A549 (cell line): ENCODE data around the gene SH3RF2. TPM values are rescaled to one million over a fixed set of nuclear protein-coding genes. Genes with fewer than 3 reads are reported as not detected.

Experiments
- ATAC-seq, 2 experiments: fragments of 200-7000 bp in 1 of 2; fragments of >200 bp in 1 of 2; cut with Nextera tagmentation in 1 of 2; cut with Tn5 transposase in 1 of 2; 3 replicates each; pipeline versions ENCODE4 v1.8.0 to v1.9.1; 2018 to 2020; ENCODE audit warnings: mild to moderate bottlenecking in 1 of 2, moderate library complexity in 1 of 2
- CTCF ChIA-PET: fragments of 300-600 bp; sonication (Branson Sonifier 250); formaldehyde crosslinking; extraction: SDS; loops from one replicate; lab custom pipeline; 2021; ENCODE audit warnings: antibody characterized with exemption, inconsistent platforms; lab: Yijun Ruan, JAX
- POLR2A ChIA-PET: fragments of 350-600 bp; formaldehyde crosslinking; extraction: SDS; loops from one replicate; lab custom pipeline; 2021; ENCODE audit warnings: antibody characterized with exemption, inconsistent platforms; lab: Yijun Ruan, JAX
- DNase-seq, 2 experiments: peaks; one replicate each; pipeline versions ENCODE4 v3.0.0 to v3.0.0-alpha.2; 2011 to 2016; ENCODE audit warnings: low read depth in 1 of 2, low spot score in 1 of 2
- FAIRE-seq: peaks from 2 replicates; lab custom pipeline; 2011; peaks lifted over from hg19 to GRCh38; lab: Jason Lieb, UNC
- H3K27ac ChIP-seq, 2 experiments: fragments of >200 bp; sonication (Bioruptor Twin); formaldehyde crosslinking; 3 replicates each; pipeline ENCODE4 v1.5.1; 2016 to 2017
- H3K4me1 ChIP-seq: fragments of >200 bp; sonication (Bioruptor Twin); formaldehyde crosslinking; 3 replicates; pipeline ENCODE4 v1.6.1; 2016
- H3K4me2 ChIP-seq: fragments of >200 bp; sonication (Bioruptor Twin); formaldehyde crosslinking; 3 replicates; pipeline ENCODE4 v1.6.1; 2016
- H3K4me3 ChIP-seq: fragments of >200 bp; sonication (Bioruptor Twin); formaldehyde crosslinking; 3 replicates; pipeline ENCODE4 v1.5.1; 2016
- H3K9me3 ChIP-seq: fragments of >200 bp; sonication (Bioruptor Twin); formaldehyde crosslinking; 3 replicates; pipeline ENCODE4 v1.6.1; 2016
- CBX2 ChIP-seq: fragments of 200-600 bp; sonication (generic); IDR thresholded peaks from 2 replicates; pipeline ENCODE4 v1.6.1; 2016; ENCODE audit warnings: low read depth, mild to moderate bottlenecking, borderline replicate concordance
- CEBPB ChIP-seq, 2 experiments: fragments of >200 bp in 1 of 2; sonication (Bioruptor Twin) in 1 of 2; formaldehyde crosslinking in 1 of 2; IDR thresholded peaks; 2 replicates each; pipeline ENCODE4 v1.6.1; 2012 to 2016
- CHD4 ChIP-seq: fragments of 200-600 bp; sonication (generic); IDR thresholded peaks from 2 replicates; pipeline ENCODE4 v1.6.1; 2016; ENCODE audit warnings: antibody characterized with exemption, mild to moderate bottlenecking, borderline replicate concordance
- E2F6 ChIP-seq: IDR thresholded peaks from 2 replicates; pipeline ENCODE4 v1.6.1; 2012; ENCODE audit warnings: low read depth, borderline replicate concordance
- ELK1 ChIP-seq: fragments of 150-350 bp; IDR thresholded peaks from 2 replicates; pipeline ENCODE4 v1.6.1; 2014; ENCODE audit warnings: low read depth, mild to moderate bottlenecking, low read length
- FOSB ChIP-seq: fragments of 250-450 bp; sonication (Bioruptor Pico); IDR thresholded peaks from 2 replicates; pipeline ENCODE4 v1.5.0; 2020; ENCODE audit warnings: mild to moderate bottlenecking, moderate library complexity
- HMGXB4 ChIP-seq: fragments of 250-450 bp; sonication (Bioruptor Pico); IDR thresholded peaks from 2 replicates; pipeline ENCODE4 v1.5.0; 2021; ENCODE audit warnings: mild to moderate bottlenecking, moderate library complexity, borderline replicate concordance
- HOXB13 ChIP-seq: fragments of 250-450 bp; sonication (Bioruptor Pico); IDR thresholded peaks from 2 replicates; pipeline ENCODE4 v1.5.0; 2020; ENCODE audit warnings: low read depth, mild to moderate bottlenecking, moderate library complexity
- HOXB5 ChIP-seq: fragments of 250-450 bp; sonication (Bioruptor Pico); IDR thresholded peaks from 2 replicates; pipeline ENCODE4 v1.5.0; 2020; ENCODE audit warnings: mild to moderate bottlenecking, moderate library complexity
- JUN ChIP-seq, 2 experiments: fragments of >200 bp; sonication (Bioruptor Twin); formaldehyde crosslinking; IDR thresholded peaks; 2 replicates in 1 of 2; 3 replicates in 1 of 2; pipeline ENCODE4 v1.6.1; 2016 to 2017
- KDM5A ChIP-seq: fragments of 200-600 bp; sonication (generic); IDR thresholded peaks from 2 replicates; pipeline ENCODE4 v1.6.1; 2016; ENCODE audit warnings: antibody characterized with exemption, mild to moderate bottlenecking
- MYC ChIP-seq: IDR thresholded peaks from 2 replicates; pipeline ENCODE4 v1.6.1; 2012; ENCODE audit warnings: mild to moderate bottlenecking, inconsistent platforms, low read length, improper control_type of control experiment, borderline replicate concordance
- PHF8 ChIP-seq: fragments of 200-600 bp; sonication (generic); IDR thresholded peaks from 2 replicates; pipeline ENCODE4 v1.6.1; 2016; ENCODE audit warnings: low read depth, mild to moderate bottlenecking, antibody characterized with exemption, moderate library complexity, borderline replicate concordance
- RARB ChIP-seq: fragments of 250-450 bp; sonication (Bioruptor Pico); IDR thresholded peaks from 2 replicates; pipeline ENCODE4 v1.8.0; 2021; ENCODE audit warnings: mild to moderate bottlenecking, moderate library complexity
- RFX5 ChIP-seq: fragments of 450-650 bp; IDR thresholded peaks from 2 replicates; pipeline ENCODE4 v1.7.1; 2014; ENCODE audit warnings: antibody characterized with exemption, mild to moderate bottlenecking, moderate library complexity
- RNF2 ChIP-seq: fragments of 200-600 bp; sonication (generic); IDR thresholded peaks from 2 replicates; pipeline ENCODE4 v1.6.1; 2016; ENCODE audit warnings: low read depth, mild to moderate bottlenecking, antibody characterized with exemption, moderate library complexity, borderline replicate concordance
- TFCP2L1 ChIP-seq: fragments of 250-450 bp; sonication (Bioruptor Pico); IDR thresholded peaks from 2 replicates; pipeline ENCODE4 v1.5.0; 2021; ENCODE audit warnings: mild to moderate bottlenecking
- TP53 ChIP-seq: fragments of 250-450 bp; sonication (Bioruptor Pico); IDR thresholded peaks from 2 replicates; pipeline ENCODE4 v1.5.0; 2021; ENCODE audit warnings: mild to moderate bottlenecking, moderate library complexity
- USF2 ChIP-seq: fragments of 450-650 bp; IDR thresholded peaks from 2 replicates; pipeline ENCODE4 v1.6.1; 2014; ENCODE audit warnings: antibody characterized with exemption
- ZFP36 ChIP-seq: fragments of 450-650 bp; IDR thresholded peaks from 2 replicates; pipeline ENCODE4 v1.6.1; 2014; ENCODE audit warnings: borderline replicate concordance; ENCODE audit not compliant: partially characterized antibody
- WGBS: methylation state at CpG from one replicate; pipeline ENCODE4 v1.1.6; 2017; ENCODE audit errors: missing lambda C conversion rate; 5-methylcytosine and 5-hydroxymethylcytosine counted together
- polyA plus RNA-seq, 4 experiments: library from polyadenylated mRNA; depleted of rRNA in 3 of 4; stranded (reverse); fragments of >200 nt; fragmentation: RNase III in 1 of 4; extraction: RNeasy Plus Mini Kit Qiagen cat#74134 plus additional on column Dnase treatment in 1 of 4; gene quantifications; 2 replicates in 3 of 4; 3 replicates in 1 of 4; pipeline ENCODE4 v1.2.3, GENCODE V29; 2011 to 2017

Gene SH3RF2
- polyA plus RNA-seq, 2 of the 4 experiments (the other 2 are of a cell fraction) = 4.1 to 6.0 TPM

GRCh38 chr5:145971108-145971507, 34.7 kb downstream of the SH3RF2 start:
- Histone ChIP-seq H3K9me3 (no peaks in the 10 kb centered on the region), H3K4me3 (no peak overlapping the region), H3K4me2 (no peak overlapping the region), H3K27ac (peak overlapping the region in 1 of 2 experiments; percentile 14; a peak in 2 of 6 replicates), H3K4me1 (peaks cover 38% of the 10 kb centered on the region)
- FAIRE-seq (no peak), ATAC-seq (no peak), DNase-seq (no peak)
- TF ChIP-seq E2F6 (no peak), HMGXB4 (CRISPR knock-in tag) (no peak), HOXB13 (no peak), USF2 (no peak), CEBPB (IDR thresholded peaks at IDR 0.05) (no peak), MYC (no peak), TFCP2L1 (CRISPR knock-in tag) (no peak), RARB (CRISPR knock-in tag) (no peak), CHD4 (no peak), RNF2 (no peak), JUN (IDR thresholded peaks at IDR 0.05) (no peak), FOSB (no peak), PHF8 (no peak)
- 85% methylated on average over 2 of the region's 2 CpGs for WGBS
- CTCF ChIA-PET = interaction anchor here (0.6 to 1.1 kb wide), 2 partner anchors 49 to 136 kb away, joined by 3 read pairs; partner anchors contain the start of gene PRELID2
- POLR2A ChIA-PET = no interaction called here

- Histone ChIP-seq H3K9me3 (no peaks in the 10 kb centered on the region), H3K4me2 (no peak overlapping the region), H3K4me3 (no peak overlapping the region), H3K27ac (no peak overlapping the region; a peak in 1 of 6 replicates), H3K4me1 (peaks cover 43% of the 10 kb centered on the region)
- ATAC-seq (no peak), DNase-seq (no peak), FAIRE-seq (no peak)
- 96% methylated on average over 1 of the region's 1 CpG for WGBS
- TF ChIP-seq RNF2 = no peak
- no peak for TF ChIP-seq RFX5
- TF ChIP-seq ELK1 = no peak
- TF ChIP-seq CBX2 = no peak
- TF ChIP-seq ZFP36 = no peak
- TF ChIP-seq HOXB5 (CRISPR knock-in tag) = no peak
- TF ChIP-seq TP53 (CRISPR knock-in tag) = no peak
- TF ChIP-seq CEBPB (IDR thresholded peaks at IDR 0.05) = no peak
- TF ChIP-seq TFCP2L1 (CRISPR knock-in tag) = no peak
- no peak for TF ChIP-seq KDM5A
- ChIA-PET POLR2A (no interaction called here), CTCF (interaction anchor here (0.6 to 1.1 kb wide), 2 partner anchors 48 to 136 kb away, joined by 3 read pairs; partner anchors contain the start of gene PRELID2)
These were observed 35.3 kb downstream of the SH3RF2 start for GRCh38 chr5:145971701-145972100.
